GM18520 (cell line): ENCODE results near the gene DHRS11.

Experiments used
- ATAC-seq: cut with Tn5 transposase; IDR thresholded peaks from one replicate; pipeline ENCODE4 v1.9.1; 2021; ENCODE audit not compliant: unreplicated experiment

Gene DHRS11

GRCh38 chr17:36613155-36613554 lies 21.5 kb downstream of the DHRS11 start:
- no peak for ATAC-seq

- no peak for ATAC-seq
Observed at GRCh38 chr17:36614081-36614480, 22.4 kb downstream of the DHRS11 start.

GRCh38 chr17:36614933-36615332 lies 23.3 kb downstream of the DHRS11 start:
- no peak for ATAC-seq

- no peak for ATAC-seq
Observed at GRCh38 chr17:36616061-36617029, 24.7 kb downstream of the DHRS11 start.

GRCh38 chr17:36617773-36618172 lies 26.1 kb downstream of the DHRS11 start:
- ATAC-seq: no peak

- ATAC-seq: no peak
Observed at GRCh38 chr17:36623281-36623680, 31.6 kb downstream of the DHRS11 start.

- no peak for ATAC-seq
Observed at GRCh38 chr17:36625188-36625587, 33.5 kb downstream of the DHRS11 start.

- no peak for ATAC-seq
Observed at GRCh38 chr17:36627101-36627500, 35.4 kb downstream of the DHRS11 start.

- ATAC-seq: no peak
Observed at GRCh38 chr17:36628576-36628975, 36.9 kb downstream of the DHRS11 start.

GRCh38 chr17:36629252-36629847 lies 37.7 kb downstream of the DHRS11 start:
- ATAC-seq: no peak

GRCh38 chr17:36629970-36630502 lies 38.4 kb downstream of the DHRS11 start:
- ATAC-seq: no peak

GRCh38 chr17:36631022-36631421 lies 39.3 kb downstream of the DHRS11 start:
- ATAC-seq: no peak

GRCh38 chr17:36632916-36633771 lies 41.5 kb downstream of the DHRS11 start:
- ATAC-seq: no peak

- no peak for ATAC-seq
Observed at GRCh38 chr17:36640346-36640745, 48.7 kb downstream of the DHRS11 start.

GRCh38 chr17:36640836-36641235 lies 49.2 kb downstream of the DHRS11 start:
- ATAC-seq: no peak

GRCh38 chr17:36641331-36641876 lies 49.7 kb downstream of the DHRS11 start:
- no peak for ATAC-seq

- no peak for ATAC-seq
Observed at GRCh38 chr17:36641877-36642845, 50.5 kb downstream of the DHRS11 start.

- ATAC-seq: no peak
Observed at GRCh38 chr17:36643086-36643685, 51.5 kb downstream of the DHRS11 start.

GRCh38 chr17:36645422-36645821 lies 53.7 kb downstream of the DHRS11 start:
- ATAC-seq: no peak
